ENCODE results near the gene GIMAP7.

GIMAP7 gene

DNA sequence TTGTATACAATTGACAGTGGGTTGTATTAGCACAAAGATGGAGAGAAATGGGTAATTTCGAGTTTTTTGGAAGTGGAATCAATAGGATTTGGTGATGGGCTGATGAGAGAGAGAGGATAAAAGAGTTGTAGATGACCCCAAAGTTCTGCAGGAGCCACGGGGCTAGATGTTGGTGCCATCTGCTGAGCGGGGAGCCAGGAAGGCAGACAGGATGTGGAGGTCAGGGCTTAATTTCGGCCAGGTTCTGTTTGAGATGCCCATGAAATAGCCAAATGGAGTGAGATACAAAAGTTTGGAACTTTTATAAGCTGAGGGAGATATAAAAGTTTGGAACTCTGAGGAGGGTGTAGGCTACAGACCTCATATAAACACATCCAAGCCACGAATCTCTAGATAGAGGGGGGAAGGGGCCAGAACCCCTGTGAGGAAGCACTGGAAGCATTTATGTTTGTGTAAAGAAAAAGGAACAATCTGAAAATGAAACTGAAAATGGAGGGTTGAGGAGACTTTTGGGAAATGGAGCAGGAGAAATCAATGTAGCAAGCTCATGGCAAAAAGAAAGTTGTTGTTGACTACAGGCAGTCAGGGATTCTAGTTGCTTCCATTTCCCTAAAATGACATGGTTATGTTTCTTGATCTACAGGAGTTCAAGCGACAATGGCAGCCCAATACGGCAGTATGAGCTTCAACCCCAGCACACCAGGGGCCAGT, 54.7 kb downstream of the GIMAP7 start:
- no peak overlapping the region for H3K27ac ChIP-seq (ENCODE audit: low read depth, low read length)
- H3K27me3 ChIP-seq (ENCODE audit: control insufficient read depth, insufficient read depth, low read length) = no peaks in the 10 kb centered on the region
- peaks cover 36% of the 10 kb centered on the region for H3K4me1 ChIP-seq (ENCODE audit: control insufficient read depth, insufficient read depth, low read length)
- no peak overlapping the region for H3K9ac ChIP-seq (ENCODE audit: low read depth, low read length)
- H3K9me3 ChIP-seq (ENCODE audit: control insufficient read depth, insufficient read depth, low read length) = no peaks in the 10 kb centered on the region
- no peaks in the 10 kb centered on the region for H3K36me3 ChIP-seq (ENCODE audit: control insufficient read depth, insufficient read depth, low read length)
- H3K4me3 ChIP-seq (ENCODE audit: low read depth, low read length) = no peak overlapping the region

Measured in HUES48 (cell line).